ENCODE measurements around the gene RECQL5. TPM values are rescaled to one million over a fixed set of nuclear protein-coding genes. Genes with fewer than 3 reads are reported as not detected.
"Not testable (repeated sequence)": the region's sequence is repeated elsewhere in the genome, so short reads cannot be mapped to it uniquely, and the experiment has no call there.

The RECQL5 gene
- polyA plus RNA-seq, 1 donor, result 51.9 TPM

DNA sequence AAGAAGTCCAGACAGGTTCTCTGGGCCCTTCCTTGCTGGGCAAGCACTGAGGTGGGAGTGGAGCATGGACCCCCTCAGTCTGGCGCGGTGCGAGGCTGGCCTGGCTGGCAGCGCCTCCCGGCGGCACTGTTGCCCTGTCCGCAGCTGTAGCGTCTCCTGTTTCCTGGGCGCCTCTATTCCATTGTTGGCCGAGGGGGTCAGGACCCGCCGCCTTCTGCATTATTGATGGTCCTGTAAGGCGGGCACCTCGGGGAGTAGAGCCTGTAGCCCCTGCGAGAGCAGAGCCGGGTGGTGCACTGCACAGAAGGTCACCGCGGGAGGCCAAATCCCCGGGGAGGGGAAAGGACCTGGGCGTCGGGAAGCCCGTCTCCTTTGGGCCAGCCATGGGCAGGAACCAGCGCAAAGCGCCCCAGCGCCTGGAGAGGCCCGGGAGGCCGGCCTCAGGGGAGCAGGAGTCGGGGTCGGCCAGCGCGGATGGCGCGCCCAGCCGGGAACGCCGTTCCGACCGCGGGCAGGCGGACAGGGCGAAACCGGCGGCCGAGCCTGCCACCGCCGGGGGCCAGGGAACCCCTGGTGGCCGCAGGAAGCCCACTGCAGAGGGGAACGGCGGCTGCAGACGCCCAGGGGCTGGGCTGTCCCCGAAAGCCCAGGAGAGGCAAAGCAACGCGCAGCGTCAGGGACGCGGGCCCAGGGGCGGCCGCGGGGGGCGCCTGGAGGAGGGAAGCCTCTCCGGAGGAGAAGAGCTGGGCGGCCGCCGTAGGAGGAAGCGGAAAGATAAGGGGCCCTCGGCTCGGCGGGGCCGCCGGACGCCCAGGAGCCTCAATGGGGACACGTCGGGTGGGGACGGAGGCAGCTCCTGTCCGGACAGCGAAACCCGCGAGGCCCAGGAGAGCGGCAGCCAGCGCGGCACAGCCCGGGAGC is 79.0 kb downstream of the RECQL5 start, which contains the start of gene MYO15B:
Gene MYO15B, plus strand, starts transcription at position 126 of the 921 bp plus-strand sequence. Its CDS starts 258 bp downstream, at position 384.
- Histone ChIP-seq H3K4me1 (ENCODE audit: control insufficient read depth, insufficient read depth, low read length) (peaks cover 14% of the 10 kb centered on the region), H3K27me3 (ENCODE audit: control insufficient read depth, insufficient read depth, low read length) (no peaks in the 10 kb centered on the region), H3K9me3 (ENCODE audit: control insufficient read depth, low read depth, low read length) (peaks cover 5% of the 10 kb centered on the region), H3K4me3 (ENCODE audit: low read length) (peak within 1 kb of the TSS; percentile 65), H3K36me3 (ENCODE audit: control insufficient read depth, insufficient read depth, low read length) (no peaks in the 10 kb centered on the region), H3K27ac (ENCODE audit: low read length) (peak within 1 kb of the TSS; percentile 81)
- no CpG with 5 or more reads among the region's 82 CpGs for WGBS (ENCODE audit: insufficient coverage, low lambda C conversion rate)
- peak; percentile 48 to 79 for DNase-seq

DNA sequence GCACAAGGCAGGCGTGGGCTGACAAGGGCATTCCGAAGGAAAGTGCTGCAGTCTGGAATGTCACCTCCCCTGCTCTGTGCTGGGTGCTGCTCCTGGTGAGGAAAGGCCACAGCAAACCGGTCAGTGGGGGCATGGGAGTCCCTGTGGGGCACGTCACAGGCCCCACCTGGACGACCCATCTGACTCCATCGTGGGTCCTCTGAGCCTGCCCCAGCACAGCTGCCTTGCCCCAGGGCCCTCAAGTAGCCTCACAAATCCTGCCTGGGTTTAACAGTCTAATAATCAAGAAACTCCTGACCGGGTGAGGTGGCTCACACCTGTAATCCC is 82.1 kb downstream of the RECQL5 start:
- Histone ChIP-seq H3K36me3 (ENCODE audit: control insufficient read depth, insufficient read depth, low read length) (no peaks in the 10 kb centered on the region), H3K4me1 (ENCODE audit: control insufficient read depth, insufficient read depth, low read length) (peaks cover 12% of the 10 kb centered on the region), H3K4me3 (ENCODE audit: low read length) (no peak overlapping the region), H3K27me3 (ENCODE audit: control insufficient read depth, insufficient read depth, low read length) (no peaks in the 10 kb centered on the region), H3K27ac (ENCODE audit: low read length) (no peak overlapping the region), H3K9me3 (ENCODE audit: control insufficient read depth, low read depth, low read length) (peaks cover 9% of the 10 kb centered on the region)
- no peak for DNase-seq
- no CpG with 5 or more reads among the region's 7 CpGs for WGBS (ENCODE audit: insufficient coverage, low lambda C conversion rate)

DNA sequence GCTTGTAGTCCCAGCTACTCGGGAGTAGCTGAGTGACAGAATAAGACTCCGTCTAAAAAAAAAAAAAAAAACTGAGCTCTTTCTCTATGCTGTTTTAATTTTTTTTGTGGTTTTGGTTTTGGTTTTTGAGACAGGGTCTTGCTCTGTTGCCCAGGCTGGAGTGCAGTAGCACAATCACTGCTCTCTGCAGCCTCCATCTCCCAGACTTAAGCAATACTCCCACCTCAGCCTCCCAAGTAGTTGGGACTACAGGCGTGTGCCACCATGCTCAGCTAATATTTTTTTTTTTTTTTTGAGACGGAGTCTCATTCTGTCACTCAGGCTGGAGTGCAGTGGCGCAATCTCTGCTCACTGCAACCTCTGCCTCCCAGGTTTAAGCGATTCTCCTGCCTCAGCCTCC is 83.8 kb downstream of the RECQL5 start:
- not testable (repeated sequence) for H3K4me3 ChIP-seq (ENCODE audit: low read length); H3K27ac ChIP-seq (ENCODE audit: low read length); H3K27me3 ChIP-seq (ENCODE audit: control insufficient read depth, insufficient read depth, low read length); H3K36me3 ChIP-seq (ENCODE audit: control insufficient read depth, insufficient read depth, low read length); H3K9me3 ChIP-seq (ENCODE audit: control insufficient read depth, low read depth, low read length); DNase-seq
- H3K4me1 ChIP-seq (ENCODE audit: control insufficient read depth, insufficient read depth, low read length), result peaks cover 13% of the 10 kb centered on the region
- WGBS (ENCODE audit: insufficient coverage, low lambda C conversion rate), result no CpG with 5 or more reads among the region's 6 CpGs

DNA sequence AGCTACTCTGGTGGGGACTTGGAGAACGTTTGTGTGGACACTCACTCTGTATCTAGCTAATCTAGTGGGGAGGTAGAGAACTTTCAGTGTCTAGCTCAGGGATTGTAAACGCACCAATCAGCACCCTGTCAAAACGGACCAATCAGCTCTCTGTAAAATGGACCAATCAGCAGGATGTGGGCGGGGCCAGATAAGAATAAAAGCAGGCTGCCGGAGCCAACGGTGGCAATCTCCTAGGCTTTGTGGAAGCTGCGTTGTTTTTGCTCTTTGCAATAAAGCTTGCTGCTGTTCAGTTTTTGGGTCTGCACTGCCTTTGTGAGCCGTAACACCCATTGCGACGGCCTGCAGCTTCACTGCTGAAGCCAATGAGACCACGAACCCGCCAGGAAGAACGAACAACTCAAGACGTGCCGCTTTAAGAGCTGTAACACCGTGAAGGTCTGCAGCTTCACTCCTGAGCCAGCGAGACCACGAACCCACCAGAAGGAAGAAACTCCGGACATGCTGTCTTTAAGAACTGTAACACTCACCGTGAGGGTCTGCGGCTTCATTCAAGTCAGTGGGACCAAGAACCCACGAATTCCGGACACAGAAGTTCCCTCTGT is 85.7 kb downstream of the RECQL5 start:
- H3K27me3 ChIP-seq (ENCODE audit: control insufficient read depth, insufficient read depth, low read length); H3K36me3 ChIP-seq (ENCODE audit: control insufficient read depth, insufficient read depth, low read length); H3K27ac ChIP-seq (ENCODE audit: low read length); H3K4me3 ChIP-seq (ENCODE audit: low read length); DNase-seq: not testable (repeated sequence)
- Histone ChIP-seq H3K9me3 (ENCODE audit: control insufficient read depth, low read depth, low read length) (peaks cover 14% of the 10 kb centered on the region), H3K4me1 (ENCODE audit: control insufficient read depth, insufficient read depth, low read length) (peaks cover 26% of the 10 kb centered on the region)
- WGBS (ENCODE audit: insufficient coverage, low lambda C conversion rate), result no CpG with 5 or more reads among the region's 23 CpGs

Other genes with a start within 250 kb of the RECQL5 start
- gene TMEM94, start 210.5 kb downstream of the RECQL5 start, polyA plus RNA-seq, result 56.7 TPM
- 13.9 TPM for gene CASKIN2, start 151.6 kb downstream of the RECQL5 start, polyA plus RNA-seq
- 65.3 TPM for gene TSEN54, start 150.6 kb downstream of the RECQL5 start, polyA plus RNA-seq
- 149 TPM for gene LLGL2, start 141.5 kb downstream of the RECQL5 start, polyA plus RNA-seq
- 595 TPM for gene MYO15B, start 79.4 kb downstream of the RECQL5 start, polyA plus RNA-seq
- gene SMIM5, start 33.7 kb downstream of the RECQL5 start, polyA plus RNA-seq, result 19.6 TPM
- 70.7 TPM for gene SAP30BP, start 184 bp upstream of the RECQL5 start, polyA plus RNA-seq
- gene ITGB4, start 54.3 kb upstream of the RECQL5 start, polyA plus RNA-seq, result 48.4 TPM
- 61.0 TPM for gene GALK1, start 98.0 kb upstream of the RECQL5 start, polyA plus RNA-seq
- gene UNK, start 117.7 kb upstream of the RECQL5 start, polyA plus RNA-seq, result 35.7 TPM
- gene UNC13D, start 177.2 kb upstream of the RECQL5 start, polyA plus RNA-seq, result 55.8 TPM
- 107 TPM for gene WBP2, start 188.2 kb upstream of the RECQL5 start, polyA plus RNA-seq
- gene TRIM47, start 211.4 kb upstream of the RECQL5 start, polyA plus RNA-seq, result 9.8 TPM
- gene TRIM65, start 229.8 kb upstream of the RECQL5 start, polyA plus RNA-seq, result 18.7 TPM
- gene MRPL38, start 237.7 kb upstream of the RECQL5 start, polyA plus RNA-seq, result 62.1 TPM